Activated CD4-positive, alpha-beta memory T cell treated with anti-CD3 and anti-CD28 coated beads for 36 hours (primary cell): ENCODE results near the gene KRT7. TPM values are rescaled to one million over a fixed set of nuclear protein-coding genes. Genes with fewer than 3 reads are reported as not detected.
"Not testable (repeated sequence)": the region's sequence is repeated elsewhere in the genome, so short reads cannot be mapped to it uniquely, and the experiment has no call there.

Source experiments
- CTCF ChIA-PET: fragments of 350-600 bp; sonication (Branson Sonifier 250); formaldehyde crosslinking; loops from one replicate; lab custom pipeline; 2021; ENCODE audit warnings: antibody characterized with exemption, inconsistent platforms; lab: Charles Lee
- POLR2A ChIA-PET: fragments of 350-600 bp; sonication (Branson Sonifier 250); formaldehyde crosslinking; loops from one replicate; lab custom pipeline; 2021; ENCODE audit warnings: antibody characterized with exemption; lab: Charles Lee
- DNase-seq: peaks from one replicate; pipeline ENCODE4 v3.0.0-alpha.2; 2020
- H3K27ac Mint-ChIP-seq: one replicate; pipeline ENCODE4 v1.8.0; 2021; ENCODE audit warnings: mixed read lengths
- H3K27me3 Mint-ChIP-seq: one replicate; pipeline ENCODE4 v1.8.0; 2021; ENCODE audit warnings: mixed read lengths
- H3K36me3 Mint-ChIP-seq: one replicate; pipeline ENCODE4 v1.8.0; 2021; ENCODE audit warnings: mixed read lengths
- H3K4me1 Mint-ChIP-seq: one replicate; pipeline ENCODE4 v1.8.0; 2021; ENCODE audit warnings: low read depth, mixed read lengths
- H3K4me3 Mint-ChIP-seq: one replicate; pipeline ENCODE4 v1.8.0; 2021; ENCODE audit warnings: mild to moderate bottlenecking, mixed read lengths
- H3K9me3 Mint-ChIP-seq: one replicate; pipeline ENCODE4 v1.8.0; 2021; ENCODE audit warnings: mixed read lengths
- intact Hi-C: fragments of 100-400 bp; cut with micrococcal nuclease; formaldehyde crosslinking; loops from one replicate; pipeline ENCODE4 v1.15.1; 2023
- total RNA-seq, 2 experiments: library from RNA; stranded (reverse); gene quantifications; one replicate each; pipeline ENCODE4 v1.2.3, GENCODE V29; 2021

KRT7 gene
- total RNA-seq, 2 experiments from 2014 or later = 3.5 to 3.7 TPM

- ChIA-PET CTCF (interaction anchor here (0.9 to 1.4 kb wide), 4 partner anchors 15 to 91 kb away, joined by 3 to 6 read pairs (median 4); no protein-coding TSS in a partner anchor), POLR2A (no interaction called here)
- H3K4me1 Mint-ChIP-seq = no peaks in the 10 kb centered on the region
- H3K36me3 Mint-ChIP-seq = no peaks in the 10 kb centered on the region
- no peak for DNase-seq
- peaks cover 29% of the 10 kb centered on the region for H3K27me3 Mint-ChIP-seq
- intact Hi-C loops = no loop called here
- no peak overlapping the region for H3K27ac Mint-ChIP-seq
- no peaks in the 10 kb centered on the region for H3K9me3 Mint-ChIP-seq
- no peak overlapping the region for H3K4me3 Mint-ChIP-seq
Observed at GRCh38 chr12:52236386-52237050, 3.5 kb downstream of the KRT7 start.

- ChIA-PET CTCF (interaction anchor here (0.7 to 3.5 kb wide), 3 partner anchors 11 to 41 kb away, joined by 3 to 11 read pairs (median 6); no protein-coding TSS in a partner anchor), POLR2A (no interaction called here)
- Mint-ChIP-seq H3K27me3 (peaks cover 15% of the 10 kb centered on the region), H3K4me3 (no peak overlapping the region), H3K9me3 (no peaks in the 10 kb centered on the region), H3K27ac (no peak overlapping the region), H3K36me3 (no peaks in the 10 kb centered on the region), H3K4me1 (peaks cover 1% of the 10 kb centered on the region)
- intact Hi-C loops = no loop called here
- DNase-seq = no peak
Observed at GRCh38 chr12:52238207-52238840, 5.3 kb downstream of the KRT7 start.

GRCh38 chr12:52238916-52239646 lies 6.0 kb downstream of the KRT7 start:
- no peak overlapping the region for H3K4me3 Mint-ChIP-seq
- DNase-seq = no peak
- peaks cover 10% of the 10 kb centered on the region for H3K27me3 Mint-ChIP-seq
- H3K4me1 Mint-ChIP-seq = peaks cover 9% of the 10 kb centered on the region
- H3K36me3 Mint-ChIP-seq = no peaks in the 10 kb centered on the region
- intact Hi-C loops = no loop called here
- no peak overlapping the region for H3K27ac Mint-ChIP-seq
- POLR2A ChIA-PET = no interaction called here
- CTCF ChIA-PET = interaction anchor here (1.8 to 3.5 kb wide), 2 partner anchors 17 to 40 kb away, joined by 6 to 11 read pairs; no protein-coding TSS in a partner anchor
- H3K9me3 Mint-ChIP-seq = no peaks in the 10 kb centered on the region

- Mint-ChIP-seq H3K27me3 (peaks cover 4% of the 10 kb centered on the region), H3K27ac (no peak overlapping the region), H3K36me3 (no peaks in the 10 kb centered on the region), H3K9me3 (no peaks in the 10 kb centered on the region), H3K4me1 (peaks cover 15% of the 10 kb centered on the region), H3K4me3 (no peak overlapping the region)
- intact Hi-C loops = no loop called here
- CTCF ChIA-PET = interaction anchor here (0.7 to 3.5 kb wide), 3 partner anchors 18 to 88 kb away, joined by 3 to 11 read pairs (median 6); no protein-coding TSS in a partner anchor
- DNase-seq = no peak
- POLR2A ChIA-PET = no interaction called here
Observed at GRCh38 chr12:52239767-52240166, 6.7 kb downstream of the KRT7 start.

GRCh38 chr12:52240247-52240646 lies 7.2 kb downstream of the KRT7 start:
- CTCF ChIA-PET = interaction anchor here (0.7 to 3.5 kb wide), 3 partner anchors 18 to 87 kb away, joined by 3 to 11 read pairs (median 6); no protein-coding TSS in a partner anchor
- H3K9me3 Mint-ChIP-seq, H3K4me3 Mint-ChIP-seq, DNase-seq, POLR2A ChIA-PET, H3K27ac Mint-ChIP-seq, H3K36me3 Mint-ChIP-seq, intact Hi-C loops, H3K27me3 Mint-ChIP-seq: not testable (repeated sequence)
- H3K4me1 Mint-ChIP-seq = peaks cover 18% of the 10 kb centered on the region

- Mint-ChIP-seq H3K4me3 (no peak overlapping the region), H3K9me3 (no peaks in the 10 kb centered on the region), H3K4me1 (peaks cover 18% of the 10 kb centered on the region), H3K36me3 (no peaks in the 10 kb centered on the region), H3K27ac (no peak overlapping the region), H3K27me3 (no peaks in the 10 kb centered on the region)
- CTCF ChIA-PET = interaction anchor here (1.2 to 3.5 kb wide), 2 partner anchors 19 to 38 kb away, joined by 3 to 11 read pairs; no protein-coding TSS in a partner anchor
- POLR2A ChIA-PET = no interaction called here
- intact Hi-C loops = no loop called here
- no peak for DNase-seq
Observed at GRCh38 chr12:52241205-52241842, 8.3 kb downstream of the KRT7 start.

GRCh38 chr12:52242442-52243258 lies 9.6 kb downstream of the KRT7 start:
- ChIA-PET CTCF (interaction anchor here (1.7 to 4.5 kb wide), 2 partner anchors 21 to 37 kb away, joined by 10 to 33 read pairs; no protein-coding TSS in a partner anchor), POLR2A (no interaction called here)
- H3K4me3 Mint-ChIP-seq = no peak overlapping the region
- peaks cover 28% of the 10 kb centered on the region for H3K4me1 Mint-ChIP-seq
- no peak for DNase-seq
- H3K27ac Mint-ChIP-seq = no peak overlapping the region
- H3K9me3 Mint-ChIP-seq = no peaks in the 10 kb centered on the region
- H3K36me3 Mint-ChIP-seq = no peaks in the 10 kb centered on the region
- intact Hi-C loops = no loop called here
- no peaks in the 10 kb centered on the region for H3K27me3 Mint-ChIP-seq

- intact Hi-C loops = no loop called here
- Mint-ChIP-seq H3K27me3 (no peaks in the 10 kb centered on the region), H3K27ac (peak overlapping the region; percentile 79), H3K4me1 (peaks cover 28% of the 10 kb centered on the region), H3K36me3 (no peaks in the 10 kb centered on the region), H3K9me3 (no peaks in the 10 kb centered on the region), H3K4me3 (no peak overlapping the region)
- CTCF ChIA-PET = interaction anchor here (0.7 to 4.5 kb wide), 4 partner anchors 21 to 218 kb away, joined by 3 to 33 read pairs (median 8); no protein-coding TSS in a partner anchor
- DNase-seq = no peak
- POLR2A ChIA-PET = interaction anchor here (1.0 kb wide), 1 partner anchor 174 kb away, joined by 4 read pairs; the partner anchor contains the start of gene ATG101
Observed at GRCh38 chr12:52243259-52243855, 10.3 kb downstream of the KRT7 start.

GRCh38 chr12:52243856-52244614 lies 11.0 kb downstream of the KRT7 start:
- no peaks in the 10 kb centered on the region for H3K9me3 Mint-ChIP-seq
- H3K27me3 Mint-ChIP-seq = no peaks in the 10 kb centered on the region
- ChIA-PET POLR2A (interaction anchor here (1.0 kb wide), 1 partner anchor 174 kb away, joined by 4 read pairs; the partner anchor contains the start of gene ATG101), CTCF (interaction anchor here (0.7 to 4.5 kb wide), 4 partner anchors 22 to 219 kb away, joined by 3 to 33 read pairs (median 8); no protein-coding TSS in a partner anchor)
- DNase-seq = peak; percentile 89
- H3K4me1 Mint-ChIP-seq = peaks cover 28% of the 10 kb centered on the region
- no peaks in the 10 kb centered on the region for H3K36me3 Mint-ChIP-seq
- peak overlapping the region; percentile 48 for H3K4me3 Mint-ChIP-seq
- peak overlapping the region; percentile 79 for H3K27ac Mint-ChIP-seq
- intact Hi-C loops = loop anchor here (1.0 kb wide), 1 partner anchor 22 kb away; no protein-coding TSS in a partner anchor

- no peak for DNase-seq
- ChIA-PET CTCF (interaction anchor here (0.8 to 4.5 kb wide), 5 partner anchors 23 to 219 kb away, joined by 3 to 33 read pairs (median 10); no protein-coding TSS in a partner anchor), POLR2A (no interaction called here)
- Mint-ChIP-seq H3K9me3 (no peaks in the 10 kb centered on the region), H3K27ac (peak overlapping the region; percentile 79), H3K36me3 (no peaks in the 10 kb centered on the region), H3K27me3 (peaks cover 4% of the 10 kb centered on the region), H3K4me1 (peaks cover 29% of the 10 kb centered on the region), H3K4me3 (peak overlapping the region; percentile 48)
- intact Hi-C loops = loop anchor here (1.0 kb wide), 1 partner anchor 22 kb away; no protein-coding TSS in a partner anchor
Observed at GRCh38 chr12:52244615-52244994, 11.6 kb downstream of the KRT7 start.
